Karpas-422 (cell line): ENCODE measurements around the gene CDCP1. TPM values are rescaled to one million over a fixed set of nuclear protein-coding genes. Genes with fewer than 3 reads are reported as not detected.

ENCODE experiments used
- DNase-seq: peaks from one replicate; pipeline ENCODE4 v3.0.0-alpha.2; 2015
- H2AFZ ChIP-seq: fragments of 200-600 bp; sonication (generic); 2 replicates; pipeline ENCODE4 v1.6.1; 2014; ENCODE audit warnings: antibody characterized with exemption, low read length, mixed read lengths
- H3K27ac ChIP-seq: fragments of 200-600 bp; sonication (generic); 2 replicates; pipeline ENCODE4 v1.5.1; 2014; ENCODE audit warnings: mild to moderate bottlenecking, low read length, moderate library complexity
- H3K27me3 ChIP-seq: fragments of 200-600 bp; sonication (generic); 2 replicates; pipeline ENCODE4 v1.6.1; 2014; ENCODE audit warnings: low read length, mixed read lengths
- H3K36me3 ChIP-seq: fragments of 200-600 bp; sonication (generic); 2 replicates; pipeline ENCODE4 v1.6.1; 2014; ENCODE audit warnings: low read length, mixed read lengths; ENCODE audit not compliant: insufficient read depth
- H3K4me1 ChIP-seq: fragments of 200-600 bp; sonication (generic); 2 replicates; pipeline ENCODE4 v1.6.1; 2014; ENCODE audit warnings: mild to moderate bottlenecking, low read length, mixed read lengths
- H3K4me2 ChIP-seq: fragments of 200-600 bp; sonication (generic); 2 replicates; pipeline ENCODE4 v1.6.1; 2014; ENCODE audit warnings: low read length, low read depth, mild to moderate bottlenecking; ENCODE audit not compliant: poor library complexity, severe bottlenecking
- H3K4me3 ChIP-seq: fragments of 200-600 bp; sonication (generic); 2 replicates; pipeline ENCODE4 v1.5.1; 2014; ENCODE audit warnings: mild to moderate bottlenecking, antibody characterized with exemption, low read length, mixed read lengths
- H3K79me2 ChIP-seq: fragments of 200-600 bp; sonication (generic); 2 replicates; pipeline ENCODE4 v1.6.1; 2014; ENCODE audit warnings: mild to moderate bottlenecking, low read length, mixed read lengths
- H3K9ac ChIP-seq: fragments of 200-600 bp; sonication (generic); 2 replicates; pipeline ENCODE4 v1.6.0; 2014; ENCODE audit warnings: low read length
- H3K9me2 ChIP-seq: fragments of 200-600 bp; sonication (generic), shearing (Covaris generic); replicated peaks from 2 replicates; pipeline ENCODE4 v1.6.0; 2014; ENCODE audit warnings: mild to moderate bottlenecking, low read length, moderate library complexity; ENCODE audit not compliant: insufficient read depth
- H3K9me3 ChIP-seq: fragments of 300-700, 200-600 bp; sonication (generic); 2 replicates; pipeline ENCODE4 v1.6.1; 2014; ENCODE audit warnings: low read length, mixed read lengths
- H4K20me1 ChIP-seq: fragments of 200-600 bp; sonication (generic); 2 replicates; pipeline ENCODE4 v1.6.1; 2014; ENCODE audit warnings: mild to moderate bottlenecking, antibody characterized with exemption, low read length, low read depth; ENCODE audit not compliant: insufficient read depth
- total RNA-seq: library from RNA; depleted of rRNA; stranded (reverse); fragments of >200 nt; shearing (Covaris generic); gene quantifications from 2 replicates; pipeline ENCODE4 v1.2.3, GENCODE V29; 2014; ENCODE audit warnings: low replicate concordance

Gene CDCP1
- total RNA-seq, 1 experiment from 2014 or later = not detected

- H4K20me1 ChIP-seq = no peaks in the 10 kb centered on the region
- H3K27ac ChIP-seq = no peak overlapping the region
- H3K4me2 ChIP-seq = peak overlapping the region; percentile 45
- no peak overlapping the region for H3K9ac ChIP-seq
- no peak for DNase-seq
- no peak overlapping the region for H3K4me3 ChIP-seq
- peaks cover 23% of the 10 kb centered on the region for H3K4me1 ChIP-seq
- H3K36me3 ChIP-seq = no peaks in the 10 kb centered on the region
- H3K9me3 ChIP-seq = no peaks in the 10 kb centered on the region
- H3K27me3 ChIP-seq = no peaks in the 10 kb centered on the region
- no peaks in the 10 kb centered on the region for H3K9me2 ChIP-seq
- no peak overlapping the region for H2AFZ ChIP-seq
- H3K79me2 ChIP-seq = no peaks in the 10 kb centered on the region
Measured at GRCh38 chr3:45104715-45105711, 41.2 kb downstream of the CDCP1 start.

- peak overlapping the region; percentile 49; the same call in 1 of the 2 replicates for H2AFZ ChIP-seq
- no peaks in the 10 kb centered on the region for H3K27me3 ChIP-seq
- no peaks in the 10 kb centered on the region for H3K36me3 ChIP-seq
- H3K79me2 ChIP-seq = no peaks in the 10 kb centered on the region
- DNase-seq = peak; percentile 46
- H3K9ac ChIP-seq = no peak overlapping the region
- H3K4me1 ChIP-seq = peaks cover 23% of the 10 kb centered on the region
- H3K4me3 ChIP-seq = 0 out of 2 replicates have a peak overlapping the region, but pooled peaks have one; percentile 20
- H4K20me1 ChIP-seq = no peaks in the 10 kb centered on the region
- no peak overlapping the region for H3K27ac ChIP-seq
- no peaks in the 10 kb centered on the region for H3K9me3 ChIP-seq
- H3K4me2 ChIP-seq = peak overlapping the region; percentile 45
- no peaks in the 10 kb centered on the region for H3K9me2 ChIP-seq
Measured at GRCh38 chr3:45103753-45104714, 42.1 kb downstream of the CDCP1 start.

GRCh38 chr3:45103334-45103733 is 42.8 kb downstream of the CDCP1 start:
- Histone ChIP-seq H3K79me2 (no peaks in the 10 kb centered on the region), H3K4me1 (peaks cover 23% of the 10 kb centered on the region), H3K4me2 (peak overlapping the region; percentile 45)

GRCh38 chr3:45100981-45101407 is 45.2 kb downstream of the CDCP1 start:
- H4K20me1 ChIP-seq = no peaks in the 10 kb centered on the region
- H3K4me3 ChIP-seq = no peak overlapping the region
- H3K4me1 ChIP-seq = peaks cover 23% of the 10 kb centered on the region
- no peaks in the 10 kb centered on the region for H3K9me2 ChIP-seq
- no peaks in the 10 kb centered on the region for H3K27me3 ChIP-seq
- H3K27ac ChIP-seq = no peak overlapping the region
- H3K36me3 ChIP-seq = no peaks in the 10 kb centered on the region
- H3K9me3 ChIP-seq = no peaks in the 10 kb centered on the region
- no peak overlapping the region for H3K9ac ChIP-seq
- no peak overlapping the region for H3K4me2 ChIP-seq
- H3K79me2 ChIP-seq = no peaks in the 10 kb centered on the region
- no peak for DNase-seq
- H2AFZ ChIP-seq = no peak overlapping the region

More at GRCh38 chr3:45103334-45103733, 42.8 kb downstream of the CDCP1 start:
- no peaks in the 10 kb centered on the region for H4K20me1 ChIP-seq
- no peaks in the 10 kb centered on the region for H3K36me3 ChIP-seq
- H2AFZ ChIP-seq = no peak overlapping the region
- DNase-seq = no peak
- no peaks in the 10 kb centered on the region for H3K9me2 ChIP-seq
- no peak overlapping the region for H3K4me3 ChIP-seq
- no peak overlapping the region for H3K9ac ChIP-seq
- H3K27me3 ChIP-seq = no peaks in the 10 kb centered on the region
- no peaks in the 10 kb centered on the region for H3K9me3 ChIP-seq
- H3K27ac ChIP-seq = no peak overlapping the region

GRCh38 chr3:45098310-45098709 is 47.9 kb downstream of the CDCP1 start:
- no peaks in the 10 kb centered on the region for H3K9me3 ChIP-seq
- no peak overlapping the region for H2AFZ ChIP-seq
- H3K4me1 ChIP-seq = no peaks in the 10 kb centered on the region; the same call in 1 of the 2 replicates
- H4K20me1 ChIP-seq = no peaks in the 10 kb centered on the region
- no peaks in the 10 kb centered on the region for H3K36me3 ChIP-seq
- H3K27me3 ChIP-seq = no peaks in the 10 kb centered on the region
- no peak overlapping the region for H3K27ac ChIP-seq
- H3K4me3 ChIP-seq = no peak overlapping the region
- no peaks in the 10 kb centered on the region for H3K9me2 ChIP-seq
- no peak for DNase-seq
- no peak overlapping the region for H3K4me2 ChIP-seq
- no peak overlapping the region for H3K9ac ChIP-seq
- H3K79me2 ChIP-seq = no peaks in the 10 kb centered on the region

- no peak overlapping the region for H3K4me2 ChIP-seq
- H2AFZ ChIP-seq = no peak overlapping the region
- DNase-seq = no peak
- no peaks in the 10 kb centered on the region for H3K27me3 ChIP-seq
- no peaks in the 10 kb centered on the region for H3K9me2 ChIP-seq
- no peaks in the 10 kb centered on the region for H3K4me1 ChIP-seq
- no peaks in the 10 kb centered on the region for H3K79me2 ChIP-seq
- no peaks in the 10 kb centered on the region for H3K36me3 ChIP-seq
- H3K27ac ChIP-seq = no peak overlapping the region
- H4K20me1 ChIP-seq = no peaks in the 10 kb centered on the region
- H3K9me3 ChIP-seq = no peaks in the 10 kb centered on the region
- no peak overlapping the region for H3K4me3 ChIP-seq
- H3K9ac ChIP-seq = no peak overlapping the region
Measured at GRCh38 chr3:45097296-45097883, 48.8 kb downstream of the CDCP1 start.

- no peaks in the 10 kb centered on the region for H3K36me3 ChIP-seq
- H3K79me2 ChIP-seq = no peaks in the 10 kb centered on the region
- H3K4me1 ChIP-seq = no peaks in the 10 kb centered on the region
- H3K9me2 ChIP-seq = no peaks in the 10 kb centered on the region
- H3K27ac ChIP-seq = no peak overlapping the region
- no peak overlapping the region for H3K4me2 ChIP-seq
- no peaks in the 10 kb centered on the region for H4K20me1 ChIP-seq
- no peaks in the 10 kb centered on the region for H3K27me3 ChIP-seq
- DNase-seq = no peak
- no peaks in the 10 kb centered on the region for H3K9me3 ChIP-seq
- H3K4me3 ChIP-seq = no peak overlapping the region
- H2AFZ ChIP-seq = no peak overlapping the region
- no peak overlapping the region for H3K9ac ChIP-seq
Measured at GRCh38 chr3:45095916-45096526, 50.2 kb downstream of the CDCP1 start.
